ENCODE measurements around the gene ARHGEF7. TPM values are rescaled to one million over a fixed set of nuclear protein-coding genes. Genes with fewer than 3 reads are reported as not detected.

ARHGEF7 gene
- total RNA-seq, 4 donors from 2014 or later: 88.7 to 119 (median 110) TPM

- Histone ChIP-seq H3K36me3 (peaks cover 0 to 49% (median 5%) of the 10 kb centered on the region in 3 donors), H3K4me1 (peaks cover 0 to 58% (median 2%) of the 10 kb centered on the region in 4 donors), H3K27ac (peak overlapping the region in 1 of 4 donors; percentile 86), H3K27me3 (no peaks in the 10 kb centered on the region), H3K4me3 (no peak overlapping the region), H3K9me3 (no peaks in the 10 kb centered on the region)
- DNase-seq (ENCODE audit: low spot score in 2 of 2): no peak
- TF ChIP-seq EP300 (IDR thresholded peaks at IDR 0.05) (no peak), POLR2A (IDR thresholded peaks at IDR 0.05) (no peak), CTCF (IDR thresholded peaks at IDR 0.05) (no peak)
- WGBS, 2 donors: 73 to 74% methylated on average over 1 of the region's 1 CpG
Observed at GRCh38 chr13:111243981-111244380, 128.9 kb downstream of the ARHGEF7 start.

- H3K36me3 ChIP-seq: peaks cover 0 to 44% (median 5%) of the 10 kb centered on the region in 3 donors
- 86 to 87% methylated on average over 11 of the region's 11 CpGs for WGBS, 2 donors
- no peak for DNase-seq (ENCODE audit: low spot score in 2 of 2)
Observed at GRCh38 chr13:111245576-111246384, 130.7 kb downstream of the ARHGEF7 start.

GRCh38 chr13:111247552-111247951, 132.4 kb downstream of the ARHGEF7 start:
- WGBS, 2 donors: 65 to 79% methylated on average over 7 of the region's 7 CpGs
- Histone ChIP-seq H3K4me1 (peaks cover 0 to 72% (median 10%) of the 10 kb centered on the region in 4 donors), H3K9me3 (no peaks in the 10 kb centered on the region), H3K36me3 (peaks cover 0 to 44% (median 5%) of the 10 kb centered on the region in 3 donors), H3K27ac (peak overlapping the region in 2 of 4 donors; percentile 40 to 72), H3K27me3 (no peaks in the 10 kb centered on the region), H3K4me3 (no peak overlapping the region)
- TF ChIP-seq POLR2A (IDR thresholded peaks at IDR 0.05) (no peak), EP300 (IDR thresholded peaks at IDR 0.05) (peak in 1 of 2 donors; percentile 48), CTCF (IDR thresholded peaks at IDR 0.05) (no peak)
- DNase-seq (ENCODE audit: low spot score in 2 of 2): no peak

More at GRCh38 chr13:111245576-111246384, 130.7 kb downstream of the ARHGEF7 start:
- peak overlapping the region in 1 of 4 donors; percentile 3 for H3K27ac ChIP-seq
- no peaks in the 10 kb centered on the region for H3K9me3 ChIP-seq
- H3K4me3 ChIP-seq: no peak overlapping the region
- H3K27me3 ChIP-seq: no peaks in the 10 kb centered on the region
- peaks cover 0 to 63% (median 3%) of the 10 kb centered on the region in 4 donors for H3K4me1 ChIP-seq
- TF ChIP-seq CTCF (IDR thresholded peaks at IDR 0.05): no peak
- TF ChIP-seq POLR2A (IDR thresholded peaks at IDR 0.05): no peak
- TF ChIP-seq EP300 (IDR thresholded peaks at IDR 0.05): no peak

- Histone ChIP-seq H3K4me1 (peaks cover 0 to 65% (median 12%) of the 10 kb centered on the region in 4 donors), H3K9me3 (no peaks in the 10 kb centered on the region), H3K27ac (peak overlapping the region in 2 of 4 donors; percentile 28 to 72), H3K27me3 (no peaks in the 10 kb centered on the region), H3K4me3 (no peak overlapping the region), H3K36me3 (peaks cover 0 to 46% (median 5%) of the 10 kb centered on the region in 3 donors)
- no peak for DNase-seq (ENCODE audit: low spot score in 2 of 2)
- 53 to 71% methylated on average over 3 of the region's 3 CpGs for WGBS, 2 donors
- no peak for TF ChIP-seq CTCF (IDR thresholded peaks at IDR 0.05)
- TF ChIP-seq POLR2A (IDR thresholded peaks at IDR 0.05): no peak
- TF ChIP-seq EP300 (IDR thresholded peaks at IDR 0.05): no peak
Observed at GRCh38 chr13:111248822-111249221, 133.7 kb downstream of the ARHGEF7 start.
